IMR-90 (cell line): ENCODE measurements around the gene ERVMER34-1. TPM values are rescaled to one million over a fixed set of nuclear protein-coding genes. Genes with fewer than 3 reads are reported as not detected.

ENCODE experiments used
- ATAC-seq: fragments of 200-7000 bp; cut with Tn5 transposase; 2 replicates; pipeline ENCODE4 v1.9.1; 2020; ENCODE audit warnings: low read depth, mild to moderate bottlenecking, moderate library complexity
- BruUV-seq: library from RNA; stranded (reverse); fragments of 400-500 nt; replicated peaks from 2 replicates; lab custom pipeline; 2021; lab: Mats Ljungman, UMichigan
- CTCF ChIA-PET: fragments of 300-600 bp; formaldehyde crosslinking; extraction: SDS; loops from one replicate; lab custom pipeline; 2021; ENCODE audit warnings: antibody characterized with exemption; lab: Yijun Ruan, JAX
- POLR2A ChIA-PET: fragments of 300-600 bp; sonication (Branson Sonifier 250); formaldehyde crosslinking; loops from one replicate; lab custom pipeline; 2022; ENCODE audit warnings: antibody characterized with exemption; ENCODE audit not compliant: unreplicated experiment; lab: Charles Lee
- DNase-seq: peaks from one replicate; pipeline ENCODE4 v3.0.0; 2013
- H2AFZ ChIP-seq: replicated peaks from 2 replicates; pipeline ENCODE3; 2013; ENCODE audit warnings: low read length, mild to moderate bottlenecking; ENCODE audit not compliant: poor library complexity
- H2AK5ac ChIP-seq: 2 replicates; pipeline ENCODE4 v1.6.1; 2013; ENCODE audit warnings: low read depth, low read length, inconsistent platforms
- H2AK9ac ChIP-seq: replicated peaks from 2 replicates; pipeline ENCODE3; 2013; ENCODE audit warnings: mild to moderate bottlenecking, low read depth, low read length, moderate library complexity; ENCODE audit not compliant: poor library complexity
- H2BK120ac ChIP-seq: 2 replicates; pipeline ENCODE4 v1.6.1; 2013; ENCODE audit warnings: low read depth, low read length, inconsistent platforms
- H2BK15ac ChIP-seq: 3 replicates; pipeline ENCODE4 v1.6.1; 2013; ENCODE audit warnings: low read depth, low read length, inconsistent platforms
- H2BK20ac ChIP-seq: 2 replicates; pipeline ENCODE4 v1.6.1; 2013; ENCODE audit warnings: low read depth, mild to moderate bottlenecking, inconsistent platforms, low read length, moderate library complexity
- H2BK5ac ChIP-seq: 2 replicates; pipeline ENCODE4 v1.6.1; 2013; ENCODE audit warnings: mild to moderate bottlenecking, low read depth, low read length, inconsistent platforms; ENCODE audit not compliant: poor library complexity, severe bottlenecking
- H3K14ac ChIP-seq: replicated peaks from 2 replicates; pipeline ENCODE4 v1.6.1; 2013; ENCODE audit warnings: low read depth, low read length, inconsistent platforms
- H3K18ac ChIP-seq: 2 replicates; pipeline ENCODE4 v1.6.1; 2013; ENCODE audit warnings: low read depth, low read length, control low read depth
- H3K23ac ChIP-seq: 2 replicates; pipeline ENCODE4 v1.6.1; 2013; ENCODE audit warnings: low read depth, low read length, inconsistent platforms
- H3K27ac ChIP-seq: 2 replicates; pipeline ENCODE4 v1.5.1; 2013; ENCODE audit warnings: mild to moderate bottlenecking, control low read depth, low read length; ENCODE audit not compliant: insufficient read depth
- H3K27me3 ChIP-seq: 2 replicates; pipeline ENCODE4 v1.6.1; 2013; ENCODE audit warnings: low read length; ENCODE audit not compliant: control insufficient read depth, insufficient read depth
- H3K36me3 ChIP-seq: 2 replicates; pipeline ENCODE4 v1.6.1; 2013; ENCODE audit warnings: low read length, mixed read lengths; ENCODE audit not compliant: control insufficient read depth, insufficient read depth
- H3K4ac ChIP-seq: 2 replicates; pipeline ENCODE4 v1.6.1; 2013; ENCODE audit warnings: low read depth, low read length, inconsistent platforms
- H3K4me1 ChIP-seq: 2 replicates; pipeline ENCODE4 v1.6.1; 2013; ENCODE audit warnings: low read length, mixed read lengths; ENCODE audit not compliant: control insufficient read depth, insufficient read depth
- H3K4me2 ChIP-seq: 2 replicates; pipeline ENCODE4 v1.6.1; 2013; ENCODE audit warnings: low read depth, mild to moderate bottlenecking, control low read depth, low read length, moderate library complexity
- H3K4me3 ChIP-seq: 2 replicates; pipeline ENCODE4 v1.5.1; 2013; ENCODE audit warnings: low read depth, mild to moderate bottlenecking, control low read depth, low read length, moderate library complexity; ENCODE audit not compliant: insufficient read depth
- H3K56ac ChIP-seq: 2 replicates; pipeline ENCODE4 v1.6.1; 2013; ENCODE audit warnings: low read length, inconsistent platforms; ENCODE audit not compliant: insufficient read depth; ENCODE audit errors: extremely low read depth
- H3K79me1 ChIP-seq, 2 experiments: 2 replicates each; pipeline ENCODE4 v1.6.1; 2013; ENCODE audit warnings: low read length in 2 of 2, inconsistent platforms in 1 of 2, low read depth in 1 of 2
- H3K9ac ChIP-seq: 2 replicates; pipeline ENCODE4 v1.6.1; 2013; ENCODE audit warnings: low read depth, low read length, control low read depth
- H3K9me1 ChIP-seq: 2 replicates; pipeline ENCODE4 v1.6.1; 2013; ENCODE audit warnings: low read length, inconsistent platforms; ENCODE audit not compliant: insufficient read depth
- H3K9me3 ChIP-seq: 2 replicates; pipeline ENCODE4 v1.6.1; 2013; ENCODE audit warnings: low read length; ENCODE audit not compliant: control insufficient read depth, insufficient read depth
- H4K20me1 ChIP-seq: 2 replicates; pipeline ENCODE4 v1.6.1; 2013; ENCODE audit warnings: low read length, inconsistent platforms; ENCODE audit not compliant: insufficient read depth
- H4K5ac ChIP-seq: 2 replicates; pipeline ENCODE4 v1.6.1; 2013; ENCODE audit warnings: mild to moderate bottlenecking, low read depth, low read length, control low read depth
- H4K8ac ChIP-seq, 2 experiments: 2 replicates each; pipeline ENCODE4 v1.6.1; 2013; ENCODE audit warnings: low read depth in 2 of 2, low read length in 2 of 2, control low read depth in 1 of 2, inconsistent platforms in 1 of 2
- H4K91ac ChIP-seq: 2 replicates; pipeline ENCODE4 v1.6.1; 2013; ENCODE audit warnings: low read depth, low read length, inconsistent platforms; ENCODE audit not compliant: insufficient read depth
- FOS ChIP-seq: fragments of 150-350 bp; IDR thresholded peaks from 2 replicates; pipeline ENCODE4 v1.6.1; 2016; ENCODE audit warnings: low read depth, low read length
- WGBS, 2 experiments: methylation state at CpG; one replicate each; pipeline versions ENCODE4 v1.1.5 to v1.1.7; 2013; ENCODE audit warnings: missing lambda C conversion rate in 2 of 2; ENCODE audit not compliant: insufficient read length in 1 of 2; ENCODE audit errors: extremely low coverage in 2 of 2; 5-methylcytosine and 5-hydroxymethylcytosine counted together
- dilution Hi-C: fragments of 300-500 bp; cut with HindIII; formaldehyde crosslinking; loops from one replicate; pipeline ENCODE4 v1.14.3; 2018; ENCODE audit warnings: low sequenced_read_pairs; ENCODE audit not compliant: unreplicated experiment
- in situ Hi-C: fragments of 300-500 bp; cut with MboI; formaldehyde crosslinking; loops from 3 replicates; pipeline ENCODE4 v1.14.3; 2019; ENCODE audit warnings: low sequenced_read_pairs, inconsistent platforms, mixed read lengths
- intact Hi-C: fragments of 100-400 bp; cut with micrococcal nuclease; formaldehyde crosslinking; loops from 2 replicates; pipeline ENCODE4 v1.10.0; 2022
- polyA plus RNA-seq, 3 experiments: library from polyadenylated mRNA; depleted of rRNA; stranded (reverse); fragments of >200 nt; gene quantifications; 2 replicates each; pipeline ENCODE4 v1.2.3, GENCODE V29; 2012; ENCODE audit warnings: low replicate concordance in 1 of 3
- total RNA-seq: library from RNA; depleted of rRNA; stranded (reverse); fragments of >200 nt; gene quantifications from 2 replicates; pipeline ENCODE4 v1.2.3, GENCODE V29; 2012

Gene ERVMER34-1
- total and polyA plus RNA-seq, 2 of the 4 experiments (the other 2 are of a cell fraction) = not detected

DNA sequence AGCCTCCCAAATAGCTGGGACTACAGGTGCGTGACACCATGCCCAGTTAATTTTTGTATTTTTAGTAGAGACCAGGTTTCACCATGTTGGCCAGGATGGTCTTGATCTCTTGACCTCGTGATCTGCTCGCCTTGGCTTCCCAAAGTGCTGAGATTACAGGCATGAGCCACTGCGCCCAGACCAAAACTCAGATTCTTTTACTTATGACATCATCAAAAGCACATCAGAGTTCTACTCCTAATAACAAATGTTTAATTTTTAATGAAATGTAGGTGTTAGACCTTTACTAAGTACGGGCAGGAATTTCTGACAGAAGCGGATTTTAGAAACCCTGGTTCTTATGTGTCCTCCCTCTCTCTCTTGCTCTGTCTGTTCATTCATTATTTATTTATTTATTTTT, 38.5 kb upstream of the ERVMER34-1 start:
- no peak overlapping the region for H4K91ac ChIP-seq
- no peaks in the 10 kb centered on the region for H4K20me1 ChIP-seq
- H3K4me2 ChIP-seq = no peak overlapping the region
- no peak overlapping the region for H3K27ac ChIP-seq
- H3K4me1 ChIP-seq = no peaks in the 10 kb centered on the region
- no TSS peak for BruUV-seq
- dilution Hi-C loops (no loop called here), intact Hi-C loops (no loop called here), in situ Hi-C loops (no loop called here)
- no peak overlapping the region for H2AK5ac ChIP-seq
- no peak overlapping the region for H3K4me3 ChIP-seq
- H3K27me3 ChIP-seq = peaks cover 11% of the 10 kb centered on the region
- H3K9me1 ChIP-seq = no peaks in the 10 kb centered on the region
- no peak overlapping the region for H3K4ac ChIP-seq
- no peak overlapping the region for H3K14ac ChIP-seq
- no peak overlapping the region for H3K9ac ChIP-seq
- no peaks in the 10 kb centered on the region for H3K36me3 ChIP-seq
- TF ChIP-seq FOS = no peak
- no peak overlapping the region for H2BK5ac ChIP-seq
- H4K5ac ChIP-seq = no peak overlapping the region
- H3K18ac ChIP-seq = no peak overlapping the region
- H2BK15ac ChIP-seq = no peak overlapping the region
- H2BK120ac ChIP-seq = no peak overlapping the region
- no peak overlapping the region for H3K56ac ChIP-seq
- DNase-seq (no peak), ATAC-seq (no peak)
- H3K79me1 ChIP-seq = no peaks in the 10 kb centered on the region
- H2BK20ac ChIP-seq = no peak overlapping the region
- CTCF ChIA-PET = no interaction called here
- H3K9me3 ChIP-seq = no peaks in the 10 kb centered on the region
- no peak overlapping the region for H3K23ac ChIP-seq
- no peak overlapping the region for H2AFZ ChIP-seq
- WGBS, 2 experiments = no CpG with 5 or more reads among the region's 6 CpGs
- POLR2A ChIA-PET = no interaction called here
- no peak overlapping the region for H4K8ac ChIP-seq
- H2AK9ac ChIP-seq = no peak overlapping the region
